RKO (cell line): ENCODE data around the gene FAM120A.
"Not testable (repeated sequence)": the region's sequence is repeated elsewhere in the genome, so short reads cannot be mapped to it uniquely, and the experiment has no call there.

Source experiments
- DNase-seq: peaks from one replicate; pipeline ENCODE4 v3.0.0-alpha.2; 2016; ENCODE audit warnings: low spot score

Gene FAM120A, protein sequence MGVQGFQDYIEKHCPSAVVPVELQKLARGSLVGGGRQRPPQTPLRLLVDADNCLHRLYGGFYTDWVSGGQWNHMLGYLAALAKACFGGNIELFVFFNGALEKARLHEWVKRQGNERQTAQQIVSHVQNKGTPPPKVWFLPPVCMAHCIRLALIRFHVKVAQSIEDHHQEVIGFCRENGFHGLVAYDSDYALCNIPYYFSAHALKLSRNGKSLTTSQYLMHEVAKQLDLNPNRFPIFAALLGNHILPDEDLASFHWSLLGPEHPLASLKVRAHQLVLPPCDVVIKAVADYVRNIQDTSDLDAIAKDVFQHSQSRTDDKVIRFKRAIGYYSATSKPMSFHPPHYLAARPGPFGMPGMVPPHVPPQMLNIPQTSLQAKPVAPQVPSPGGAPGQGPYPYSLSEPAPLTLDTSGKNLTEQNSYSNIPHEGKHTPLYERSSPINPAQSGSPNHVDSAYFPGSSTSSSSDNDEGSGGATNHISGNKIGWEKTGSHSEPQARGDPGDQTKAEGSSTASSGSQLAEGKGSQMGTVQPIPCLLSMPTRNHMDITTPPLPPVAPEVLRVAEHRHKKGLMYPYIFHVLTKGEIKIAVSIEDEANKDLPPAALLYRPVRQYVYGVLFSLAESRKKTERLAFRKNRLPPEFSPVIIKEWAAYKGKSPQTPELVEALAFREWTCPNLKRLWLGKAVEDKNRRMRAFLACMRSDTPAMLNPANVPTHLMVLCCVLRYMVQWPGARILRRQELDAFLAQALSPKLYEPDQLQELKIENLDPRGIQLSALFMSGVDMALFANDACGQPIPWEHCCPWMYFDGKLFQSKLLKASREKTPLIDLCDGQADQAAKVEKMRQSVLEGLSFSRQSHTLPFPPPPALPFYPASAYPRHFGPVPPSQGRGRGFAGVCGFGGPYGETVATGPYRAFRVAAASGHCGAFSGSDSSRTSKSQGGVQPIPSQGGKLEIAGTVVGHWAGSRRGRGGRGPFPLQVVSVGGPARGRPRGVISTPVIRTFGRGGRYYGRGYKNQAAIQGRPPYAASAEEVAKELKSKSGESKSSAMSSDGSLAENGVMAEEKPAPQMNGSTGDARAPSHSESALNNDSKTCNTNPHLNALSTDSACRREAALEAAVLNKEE

DNA sequence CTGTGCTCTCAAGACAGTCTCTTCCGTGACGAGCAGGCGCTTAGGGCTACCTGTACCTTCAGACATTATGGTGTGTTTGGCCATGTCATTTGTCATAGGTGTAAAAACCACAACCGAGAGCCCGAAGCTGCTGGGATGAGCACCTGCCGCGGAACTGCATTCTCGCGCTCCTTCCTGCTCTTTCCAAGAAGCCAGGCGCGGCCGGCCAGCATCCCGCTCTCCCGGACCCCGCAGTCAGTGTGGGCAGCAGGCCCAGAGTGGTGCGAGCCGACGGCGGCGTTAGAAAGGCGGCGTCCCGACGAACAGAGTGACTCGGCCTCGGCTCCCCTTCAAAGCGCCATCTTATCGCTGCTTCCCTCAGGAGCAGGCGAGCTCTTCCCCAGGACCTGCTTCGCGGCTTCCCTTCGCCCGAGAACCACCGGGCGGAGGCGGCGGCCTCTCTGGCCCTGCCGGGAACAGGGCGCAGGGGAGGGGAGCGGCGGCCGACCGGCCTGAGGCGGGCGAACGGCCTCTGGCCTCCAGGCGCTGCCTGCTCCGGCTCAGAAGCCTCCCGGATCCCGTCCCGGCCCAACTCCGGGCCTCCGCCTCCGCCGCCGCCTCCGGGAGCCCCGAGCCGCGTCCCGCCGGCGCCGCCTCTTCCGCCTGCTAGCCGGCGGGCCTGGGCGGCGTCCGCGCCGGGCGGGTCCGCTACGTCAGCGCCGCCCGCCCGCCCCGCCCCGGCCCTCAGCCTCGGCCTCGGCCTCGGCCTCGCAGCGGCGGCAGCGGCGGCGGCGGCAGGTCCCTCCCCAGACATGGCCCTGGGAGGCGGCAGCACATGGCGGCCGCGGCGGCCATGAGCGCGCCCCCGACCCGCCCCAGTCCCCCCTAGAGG lies at the start of gene FAM120A:
Gene FAM120A (plus strand): TSS at position 741 of the 871 bp plus-strand sequence. CDS start 231 bp downstream, outside the sequence.
- DNase-seq: peak; percentile 83

DNA sequence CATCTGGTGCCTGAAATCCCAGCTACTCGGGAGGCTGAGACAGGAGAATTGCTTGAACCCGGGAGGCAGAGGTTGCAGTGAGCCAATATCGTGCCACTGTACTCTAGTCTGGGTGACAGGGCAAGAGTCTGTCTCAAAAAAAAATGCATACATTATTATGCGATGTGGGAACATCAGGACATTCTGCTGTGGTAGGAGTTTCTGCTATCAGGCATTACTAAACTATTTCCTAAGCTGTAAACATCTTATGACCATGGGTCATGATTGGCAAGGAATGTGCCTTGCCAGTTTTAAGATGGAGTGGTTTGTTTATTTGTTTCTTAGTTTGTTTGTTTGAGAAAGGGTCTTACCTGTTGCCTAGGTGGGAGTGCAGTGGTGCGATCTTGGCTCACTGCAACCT lies 45.1 kb upstream of the FAM120A start:
- no peak for DNase-seq

DNA sequence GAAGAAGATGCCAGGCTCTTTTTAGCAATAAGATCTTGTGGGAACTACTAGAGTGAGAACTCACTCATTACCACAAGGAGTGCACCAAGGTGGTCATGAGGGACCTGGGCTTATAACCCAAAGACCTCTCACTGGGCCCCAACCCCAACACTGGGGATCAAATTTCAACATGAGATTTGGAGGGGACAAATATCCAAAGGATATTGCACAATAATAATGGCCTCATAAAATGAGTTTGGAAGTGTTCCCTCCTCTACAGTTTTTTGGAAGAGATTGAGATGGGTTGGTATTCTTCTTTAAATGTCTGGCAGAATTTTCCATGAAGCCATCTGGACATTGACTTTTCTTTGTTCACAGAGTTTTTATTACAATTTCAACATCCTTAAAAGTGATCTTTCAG lies 38.0 kb upstream of the FAM120A start:
- DNase-seq: no peak

DNA sequence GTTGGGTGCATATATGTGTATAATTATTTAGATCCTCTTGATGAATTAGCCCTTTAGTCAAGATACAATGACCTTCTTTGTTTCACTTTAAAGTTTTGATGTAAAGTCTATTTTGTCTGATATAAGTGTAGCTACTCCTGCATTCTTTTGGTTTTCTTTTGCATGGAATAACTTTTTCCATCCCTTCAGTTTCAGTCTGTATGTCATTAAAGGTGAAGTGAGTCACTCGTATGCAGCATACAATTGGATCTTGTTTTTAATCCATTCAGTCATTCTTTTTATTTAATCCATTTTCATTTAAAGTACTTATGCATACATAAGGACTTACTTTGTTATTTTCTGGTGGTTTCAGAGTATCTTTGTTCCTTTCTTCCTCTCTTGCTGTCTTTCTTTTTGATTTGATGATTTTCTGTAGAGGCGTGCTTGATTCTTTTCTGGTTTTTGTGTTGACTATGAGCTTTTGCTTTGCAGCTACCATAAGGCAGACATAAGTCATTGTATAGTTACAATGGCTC lies 36.3 kb upstream of the FAM120A start:
- no peak for DNase-seq

DNA sequence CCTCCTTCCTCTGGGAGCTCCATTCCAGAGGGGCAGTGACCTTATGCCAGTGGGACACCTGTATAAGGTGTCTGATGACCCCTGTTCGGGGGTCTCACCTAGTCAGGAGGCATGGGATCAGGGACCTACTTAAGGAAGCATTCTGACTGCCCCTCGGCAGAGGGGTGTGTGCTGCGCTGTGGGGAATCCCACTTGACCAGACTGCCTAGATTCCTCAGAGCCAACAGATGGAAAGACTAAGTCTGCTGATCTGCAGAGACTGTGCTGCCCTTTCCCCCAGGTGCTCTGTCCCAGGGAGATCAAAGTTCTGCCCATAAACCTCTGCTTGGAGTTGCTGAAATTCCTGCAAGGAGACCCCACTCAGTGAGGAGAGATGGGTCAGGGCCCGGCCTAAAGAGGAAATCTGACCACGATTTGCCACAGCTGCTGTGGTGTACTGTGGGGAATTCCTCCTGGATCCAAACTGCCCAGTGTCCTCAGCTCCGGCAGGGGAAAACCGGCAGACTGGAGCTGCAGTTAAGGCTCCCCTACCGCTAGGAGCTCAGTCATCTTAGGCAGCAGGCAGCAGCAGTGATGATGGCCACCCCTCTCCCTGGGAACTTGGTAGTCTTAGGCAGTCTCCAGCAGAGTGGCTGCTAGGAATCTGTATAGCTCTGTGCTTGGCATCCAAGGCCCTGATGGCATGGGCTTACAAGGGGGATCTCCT lies 34.8 kb upstream of the FAM120A start:
- DNase-seq: no peak

DNA sequence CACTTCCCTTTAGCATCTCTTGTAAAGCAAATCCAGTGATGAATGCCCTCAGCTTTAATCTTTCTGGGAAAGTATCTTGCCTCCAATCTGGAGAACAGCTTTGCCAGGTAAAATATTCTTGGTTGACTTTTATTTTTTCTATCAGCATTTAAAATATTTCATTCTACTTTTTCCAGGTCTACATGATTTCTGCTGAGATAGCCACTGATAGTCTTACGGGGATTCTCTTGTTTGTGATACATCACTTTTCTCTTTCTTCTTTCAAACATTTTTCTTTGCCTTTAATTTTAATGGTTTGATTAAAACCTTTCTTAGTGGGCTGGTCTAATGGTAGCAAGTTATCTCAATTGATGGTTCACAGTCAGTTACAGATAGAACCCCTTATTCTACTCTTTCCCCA lies 33.9 kb upstream of the FAM120A start:
- DNase-seq: no peak

DNA sequence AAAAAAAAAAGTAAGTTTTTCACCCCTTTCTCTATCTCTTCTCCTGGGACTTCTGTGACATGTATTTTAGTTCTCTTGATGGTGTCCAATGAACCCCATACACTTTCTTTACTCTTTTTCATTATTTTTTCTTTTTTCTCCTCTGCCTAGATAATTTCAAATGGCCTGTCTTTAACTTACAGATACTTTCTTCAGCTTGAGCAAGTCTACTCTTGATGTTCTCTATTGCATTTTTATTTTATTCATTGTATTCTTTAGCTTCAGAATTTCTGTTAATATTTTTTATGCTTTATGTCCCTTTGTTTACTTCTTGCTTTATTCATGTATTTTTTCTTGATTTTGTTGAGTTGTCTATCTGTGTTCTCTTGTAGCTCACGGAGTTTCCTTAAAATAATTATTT lies 32.5 kb upstream of the FAM120A start:
- no peak for DNase-seq

DNA sequence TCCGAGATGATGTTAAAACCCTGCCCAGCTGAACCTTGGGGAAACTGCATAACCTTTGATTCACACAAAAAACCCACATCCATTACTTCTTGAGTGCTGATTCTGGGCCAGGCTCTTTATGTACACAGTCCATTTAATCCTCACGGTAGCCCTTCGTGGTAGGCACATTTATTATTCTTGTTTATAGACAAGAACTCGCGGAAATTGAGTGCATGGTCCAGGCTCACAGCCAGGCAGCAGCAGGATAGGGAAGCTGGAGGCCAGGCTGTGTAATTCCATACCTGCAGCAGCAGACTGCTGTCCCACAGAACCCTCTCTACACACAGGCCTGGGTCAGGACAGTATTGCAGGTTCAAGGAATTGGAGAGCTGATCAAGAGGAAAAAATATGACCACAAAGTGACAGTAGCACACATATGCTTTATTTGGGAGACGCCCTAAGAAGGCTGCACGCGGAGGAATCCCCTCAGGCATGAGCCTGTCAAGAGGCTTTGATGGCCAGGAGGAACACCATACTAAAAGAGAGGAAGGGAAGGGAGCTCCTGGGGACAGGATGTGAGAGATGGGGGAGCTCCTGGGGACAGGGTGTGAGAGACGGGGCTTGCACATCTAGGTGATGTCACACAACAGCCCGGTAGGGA lies 28.4 kb upstream of the FAM120A start:
- no peak for DNase-seq

DNA sequence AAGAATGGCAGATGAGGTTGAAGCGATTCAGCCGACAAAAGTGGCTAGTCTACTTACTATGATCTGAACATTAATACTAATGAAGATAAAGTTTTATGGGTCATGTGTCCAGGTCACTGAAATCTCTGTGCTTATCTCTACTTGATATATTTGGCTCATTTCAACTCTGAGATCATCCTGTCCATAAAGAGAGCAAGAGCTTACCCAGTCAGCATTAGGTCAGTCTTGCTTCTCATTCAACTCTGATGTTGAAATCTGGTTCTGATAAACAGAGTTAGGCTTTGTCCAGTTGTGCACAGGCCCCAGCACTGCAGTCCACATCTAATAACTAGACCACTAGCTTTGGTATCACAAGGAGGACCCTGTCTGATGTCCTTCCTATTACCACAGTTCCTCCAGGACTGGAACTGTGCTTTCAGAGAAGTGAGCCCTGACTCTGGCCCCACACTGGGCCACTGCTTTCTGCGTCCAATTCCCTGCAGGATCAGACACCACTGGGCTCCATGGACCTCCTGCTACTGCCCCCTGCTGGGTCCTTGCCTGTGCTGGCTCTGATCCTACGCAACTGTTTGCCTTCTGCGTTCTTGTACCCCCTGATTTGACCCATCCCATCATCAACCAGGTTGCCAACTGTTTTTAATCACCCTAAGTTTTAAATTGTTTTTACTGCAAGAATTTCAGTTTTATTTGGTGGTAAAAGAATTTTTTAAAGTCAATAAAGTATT lies 23.7 kb upstream of the FAM120A start:
- DNase-seq: no peak

DNA sequence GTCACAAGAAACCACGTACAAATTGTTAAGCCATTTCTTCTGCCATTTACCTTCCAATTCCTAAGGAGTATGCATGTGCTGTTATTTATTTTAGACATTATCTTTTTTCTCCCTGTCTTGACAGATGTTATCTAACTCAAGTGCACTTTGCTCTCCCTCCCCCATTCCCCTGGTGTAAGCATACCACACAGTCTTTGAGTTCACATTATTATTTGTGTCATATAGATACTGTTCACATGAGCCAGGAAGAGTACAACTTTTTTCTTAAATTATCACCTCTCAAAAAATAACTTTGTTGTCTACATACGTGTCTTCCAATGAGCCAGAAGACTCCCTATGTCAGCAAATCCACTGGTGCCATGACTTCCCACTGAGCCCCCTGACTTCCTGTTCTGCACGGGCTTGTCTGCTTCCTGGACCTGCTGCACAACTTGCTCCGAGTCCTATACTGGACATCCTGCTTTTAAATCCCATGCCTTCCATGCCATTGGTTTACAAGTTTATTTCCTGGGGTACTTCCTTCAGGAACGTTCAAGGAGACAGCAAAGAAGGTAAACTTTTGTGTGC lies 19.9 kb upstream of the FAM120A start:
- no peak for DNase-seq

DNA sequence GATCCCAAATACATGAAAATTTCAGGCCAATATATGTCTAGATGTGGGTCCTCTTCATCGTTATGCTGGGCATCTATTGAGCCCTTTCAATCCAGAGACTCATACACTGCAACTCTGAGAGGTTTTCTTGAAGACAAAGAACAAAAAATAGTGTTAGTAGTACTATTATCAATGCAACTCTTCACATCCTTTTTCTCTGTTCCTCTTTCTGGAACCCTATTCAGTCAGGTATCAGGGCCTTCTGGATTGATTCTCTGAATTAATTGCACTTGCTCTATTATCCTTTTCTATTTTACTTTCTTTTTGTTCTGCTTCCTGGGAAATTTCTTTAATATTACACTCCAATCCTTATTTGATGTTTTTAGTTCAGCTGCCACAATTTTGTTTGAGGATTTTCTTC lies 18.5 kb upstream of the FAM120A start:
- no peak for DNase-seq

DNA sequence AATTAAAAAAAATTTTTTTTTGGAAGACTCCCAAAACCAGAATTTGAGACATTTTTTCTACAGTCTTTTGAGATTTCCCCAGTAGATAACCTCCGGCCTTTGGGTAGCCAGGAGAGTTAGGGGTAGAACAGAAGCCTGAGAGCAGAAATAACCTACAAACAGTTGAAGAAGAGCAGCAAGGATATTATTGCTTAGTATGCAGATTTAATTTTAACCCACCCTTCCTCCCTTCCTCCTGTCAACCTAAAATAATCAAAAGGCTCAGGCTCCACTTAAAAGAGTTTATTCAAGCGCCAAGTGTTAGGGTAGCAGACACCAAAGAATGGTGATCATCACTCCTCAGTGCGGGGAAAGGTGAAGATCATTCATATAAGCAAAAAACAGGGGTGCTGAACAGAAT lies 17.4 kb upstream of the FAM120A start:
- DNase-seq: no peak

DNA sequence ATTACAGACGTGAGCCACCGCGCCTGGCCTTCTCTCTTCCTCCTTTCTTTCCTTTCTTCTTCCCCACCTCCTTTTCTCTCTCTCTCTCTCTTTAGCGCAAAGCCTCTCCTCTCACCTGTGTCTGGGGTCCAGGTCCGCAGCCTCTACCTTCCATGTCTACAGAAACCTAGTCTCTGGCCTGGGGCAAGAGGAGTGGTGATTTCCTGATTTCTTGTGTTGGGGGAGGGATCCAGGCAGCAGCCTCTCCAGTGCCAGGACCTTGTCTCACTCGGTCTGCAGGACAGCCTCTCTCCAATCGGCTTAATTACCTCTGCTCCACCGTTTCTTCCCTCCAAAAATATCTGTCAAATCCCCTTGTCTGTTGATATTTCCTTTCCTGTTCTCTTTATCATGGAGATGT lies 16.1 kb upstream of the FAM120A start:
- no peak for DNase-seq

DNA sequence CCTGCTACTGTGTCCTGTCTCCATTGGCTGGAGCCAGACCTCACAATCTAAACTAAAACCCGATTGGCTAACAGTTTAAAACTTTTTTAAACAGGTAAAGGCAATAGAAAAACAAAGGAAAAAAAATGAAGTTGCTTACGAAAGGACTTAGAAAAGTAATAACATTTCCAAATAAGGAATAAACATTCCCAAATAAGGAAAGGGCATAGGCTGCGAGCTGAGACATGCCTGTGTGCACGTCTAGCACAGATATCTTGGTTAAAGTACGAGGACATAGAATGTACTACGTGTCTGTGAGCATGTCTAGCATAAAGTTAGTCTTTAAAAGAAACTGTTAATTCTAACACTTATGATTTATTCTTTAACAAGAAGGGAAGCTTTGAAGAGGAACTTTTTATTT lies 15.3 kb upstream of the FAM120A start:
- DNase-seq: no peak

DNA sequence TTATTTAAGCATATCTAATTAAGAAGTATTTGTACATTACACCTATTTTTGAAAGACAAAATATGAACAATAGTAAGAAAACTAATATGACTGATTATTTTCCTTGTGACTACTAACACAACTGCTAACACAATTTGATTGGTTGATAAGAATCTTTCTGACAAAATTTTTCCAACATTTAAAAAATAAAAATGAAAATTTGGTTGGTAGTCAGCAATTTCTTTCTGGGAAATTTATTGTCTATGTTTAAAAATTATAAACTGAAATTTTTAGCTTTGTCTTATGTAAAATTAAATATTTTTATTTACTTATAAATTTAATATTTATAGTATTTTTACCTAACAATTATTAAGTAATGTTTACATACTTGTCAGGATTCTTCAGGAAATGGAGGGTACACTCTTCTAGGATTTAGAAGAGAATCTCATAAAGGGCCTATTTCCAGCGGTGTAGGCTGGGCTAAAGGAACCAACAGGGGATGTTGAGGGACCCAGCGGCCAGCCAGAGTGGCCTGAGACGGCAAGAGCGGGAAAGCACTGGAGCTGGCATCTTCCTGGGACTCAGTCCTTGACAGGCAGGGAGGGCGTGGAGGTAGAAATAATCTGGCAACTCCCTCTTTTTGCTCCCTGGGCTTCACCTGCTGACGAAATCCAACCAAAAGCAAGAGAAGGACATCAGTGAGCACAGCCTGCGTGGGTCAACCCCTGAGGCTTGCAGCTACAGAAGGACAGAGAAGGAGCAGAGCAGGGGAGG lies 14.7 kb upstream of the FAM120A start:
- DNase-seq: no peak

DNA sequence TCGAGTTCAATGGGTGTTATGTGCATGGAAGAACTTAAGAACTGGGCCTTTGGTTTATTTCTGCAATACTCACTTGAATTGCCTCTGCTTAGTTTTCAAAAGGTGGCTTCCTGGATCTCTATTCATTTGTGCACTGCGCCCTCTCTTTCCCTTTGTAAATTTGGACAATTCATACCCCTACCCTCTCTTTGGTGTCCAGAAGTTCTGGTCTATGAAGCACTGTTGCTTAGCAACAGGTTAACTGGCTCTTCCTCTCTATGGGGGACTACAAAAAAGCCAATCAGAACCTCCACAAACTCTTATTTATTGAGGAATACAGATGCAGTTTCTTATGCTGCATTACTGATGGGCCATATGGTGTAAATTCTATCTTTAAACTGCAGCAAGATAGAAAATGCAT lies 13.5 kb upstream of the FAM120A start:
- no peak for DNase-seq

DNA sequence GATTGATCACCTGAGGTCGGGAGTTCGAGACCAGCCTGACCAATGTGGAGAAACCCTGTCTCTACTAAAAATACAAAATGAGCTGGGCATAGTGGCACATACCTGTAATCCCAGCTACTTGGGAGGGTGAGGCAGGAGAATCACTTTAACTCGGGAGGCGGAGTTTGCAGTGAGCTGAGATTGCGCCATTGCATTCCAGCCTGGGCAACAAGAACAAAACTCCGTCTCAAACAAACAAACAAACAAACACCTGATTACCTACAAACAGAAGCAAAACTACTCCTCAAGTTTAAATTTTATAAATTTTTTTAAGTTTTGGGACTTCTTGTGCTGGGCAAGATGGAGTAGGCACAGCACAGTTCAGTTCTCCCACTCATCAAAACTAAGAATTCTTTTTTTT lies 12.2 kb upstream of the FAM120A start:
- DNase-seq: not testable (repeated sequence)

DNA sequence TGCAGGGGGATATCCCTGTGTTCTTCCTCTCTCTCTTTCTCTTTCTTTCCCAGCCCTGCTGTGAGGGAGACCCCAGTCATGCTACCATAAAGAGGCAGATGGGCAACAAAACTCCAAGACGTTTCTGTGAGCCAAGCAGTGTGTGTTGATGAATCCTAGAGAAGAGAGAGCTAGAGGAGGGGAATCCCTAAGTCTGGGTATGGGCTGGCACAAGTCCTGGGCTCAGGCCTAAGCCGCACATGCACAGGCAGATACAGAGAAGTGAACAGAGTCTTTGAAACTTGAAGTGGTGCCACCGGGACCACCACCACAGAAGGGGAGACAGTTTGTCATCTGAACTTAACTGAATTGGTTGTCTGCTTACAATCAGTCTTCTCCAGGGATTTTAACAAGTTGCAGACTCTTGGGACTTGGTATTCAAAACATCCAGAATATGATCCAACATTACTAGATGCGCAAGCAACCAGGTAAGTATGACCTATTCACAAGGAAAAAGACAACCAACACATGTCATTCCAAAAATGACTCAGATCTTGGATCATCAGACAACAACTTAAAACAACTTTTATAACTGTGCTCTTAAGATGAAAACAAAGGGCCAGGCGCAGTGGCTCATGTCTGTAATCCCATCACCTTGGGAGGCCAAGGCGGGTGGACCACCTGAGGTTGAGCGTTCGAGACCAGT lies 10.4 kb upstream of the FAM120A start:
- no peak for DNase-seq
